ENCODE results near the gene APP. TPM values are rescaled to one million over a fixed set of nuclear protein-coding genes. Genes with fewer than 3 reads are reported as not detected.
A peak's percentile ranks its signal among the peaks of the same experiment; 100 is the strongest.

APP gene
- total RNA-seq, 2 donors from 2014 or later = 460 to 557 TPM

- Histone ChIP-seq H3K9me3 (ENCODE audit: control insufficient read depth, low read length) (peaks cover 5% of the 10 kb centered on the region), H3K36me3 (ENCODE audit: control insufficient read depth, insufficient read depth, low read length) (peaks cover 64% of the 10 kb centered on the region), H3K27ac (ENCODE audit: low read depth, low read length) (no peak overlapping the region), H3K9ac (ENCODE audit: extremely low read depth, low read length, poor library complexity, severe bottlenecking) (no peak overlapping the region), H3K4me1 (ENCODE audit: control insufficient read depth, insufficient read depth, low read length) (peaks cover 3% of the 10 kb centered on the region), H3K27me3 (ENCODE audit: control insufficient read depth, insufficient read depth, low read length, poor library complexity, severe bottlenecking) (no peaks in the 10 kb centered on the region), H3K4me3 (ENCODE audit: low read length) (no peak overlapping the region)
- peaks cover 64% of the 10 kb centered on the region for H3K36me3 Mint-ChIP-seq (ENCODE audit: low read depth)
- H3K27ac Mint-ChIP-seq = no peak overlapping the region
- H3K27me3 Mint-ChIP-seq (ENCODE audit: insufficient read depth) = no peaks in the 10 kb centered on the region
- no peak for DNase-seq
- no peak overlapping the region for H3K4me3 Mint-ChIP-seq
- peaks cover 5% of the 10 kb centered on the region for H3K9me3 Mint-ChIP-seq
- WGBS, 2 experiments (ENCODE audit: insufficient coverage in 1 of 2, insufficient read length in 1 of 2) = 57 to 100% methylated on average over 1 to 3 of the region's 3 CpGs
- peaks cover 14% of the 10 kb centered on the region for H3K4me1 Mint-ChIP-seq
- TF ChIP-seq CTCF (conservative IDR thresholded peaks at IDR 0.05) = no peak
Measured at GRCh38 chr21:26043891-26044290, 126.7 kb downstream of the APP start.

GRCh38 chr21:26042181-26042876, 128.2 kb downstream of the APP start:
- Mint-ChIP-seq H3K27me3 (ENCODE audit: insufficient read depth) (no peaks in the 10 kb centered on the region), H3K9me3 (peaks cover 5% of the 10 kb centered on the region), H3K36me3 (ENCODE audit: low read depth) (peaks cover 59% of the 10 kb centered on the region), H3K27ac (no peak overlapping the region), H3K4me1 (peaks cover 17% of the 10 kb centered on the region), H3K4me3 (no peak overlapping the region)
- DNase-seq = no peak
- Histone ChIP-seq H3K4me3 (ENCODE audit: low read length) (no peak overlapping the region), H3K27me3 (ENCODE audit: control insufficient read depth, insufficient read depth, low read length, poor library complexity, severe bottlenecking) (no peaks in the 10 kb centered on the region), H3K9me3 (ENCODE audit: control insufficient read depth, low read length) (peaks cover 5% of the 10 kb centered on the region), H3K9ac (ENCODE audit: extremely low read depth, low read length, poor library complexity, severe bottlenecking) (no peak overlapping the region), H3K4me1 (ENCODE audit: control insufficient read depth, insufficient read depth, low read length) (peaks cover 3% of the 10 kb centered on the region), H3K27ac (ENCODE audit: low read depth, low read length) (no peak overlapping the region), H3K36me3 (ENCODE audit: control insufficient read depth, insufficient read depth, low read length) (peaks cover 52% of the 10 kb centered on the region)
- WGBS, 2 experiments (ENCODE audit: insufficient coverage in 1 of 2, insufficient read length in 1 of 2) = 95 to 100% methylated on average over 1 to 3 of the region's 3 CpGs
- TF ChIP-seq CTCF (conservative IDR thresholded peaks at IDR 0.05) = no peak

- H3K4me1 ChIP-seq (ENCODE audit: control insufficient read depth, insufficient read depth, low read length) = peaks cover 3% of the 10 kb centered on the region
- H3K36me3 ChIP-seq (ENCODE audit: control insufficient read depth, insufficient read depth, low read length) = peaks cover 45% of the 10 kb centered on the region
- no peaks in the 10 kb centered on the region for H3K27me3 ChIP-seq (ENCODE audit: control insufficient read depth, insufficient read depth, low read length, poor library complexity, severe bottlenecking)
- peaks cover 20% of the 10 kb centered on the region for H3K4me1 Mint-ChIP-seq
- no peak overlapping the region for H3K9ac ChIP-seq (ENCODE audit: extremely low read depth, low read length, poor library complexity, severe bottlenecking)
- no peaks in the 10 kb centered on the region for H3K27me3 Mint-ChIP-seq (ENCODE audit: insufficient read depth)
- H3K9me3 ChIP-seq (ENCODE audit: control insufficient read depth, low read length) = peaks cover 3% of the 10 kb centered on the region
- peaks cover 55% of the 10 kb centered on the region for H3K36me3 Mint-ChIP-seq (ENCODE audit: low read depth)
- H3K9me3 Mint-ChIP-seq = peaks cover 5% of the 10 kb centered on the region
- WGBS, 2 experiments (ENCODE audit: insufficient coverage in 1 of 2, insufficient read length in 1 of 2) = 95% methylated on average over 2 of the region's 3 CpGs
- no peak for TF ChIP-seq CTCF (conservative IDR thresholded peaks at IDR 0.05)
- H3K4me3 ChIP-seq (ENCODE audit: low read length) = no peak overlapping the region
- H3K27ac Mint-ChIP-seq = peak overlapping the region; percentile 66
- no peak overlapping the region for H3K27ac ChIP-seq (ENCODE audit: low read depth, low read length)
- no peak for DNase-seq
- no peak overlapping the region for H3K4me3 Mint-ChIP-seq
Measured at GRCh38 chr21:26041431-26042180, 129.0 kb downstream of the APP start.

Data from endodermal cell (in vitro differentiated cells).